OCI-LY1 (cell line): Measurements from ENCODE around the gene C20orf204.

Experiments used
- H2AFZ ChIP-seq: fragments of 200-600 bp; sonication (generic), shearing (Covaris generic); 2 replicates; pipeline ENCODE4 v1.6.0; 2014; ENCODE audit warnings: antibody characterized with exemption, mild to moderate bottlenecking, low read length
- H3F3A ChIP-seq: fragments of 200-600 bp; sonication (generic), shearing (Covaris generic); 2 replicates; pipeline ENCODE4 v1.6.0; 2014; ENCODE audit warnings: mild to moderate bottlenecking, antibody characterized with exemption, low read length, moderate library complexity; ENCODE audit not compliant: insufficient read depth
- H3K27ac ChIP-seq: fragments of 200-600 bp; sonication (generic); 2 replicates; pipeline ENCODE4 v1.5.1; 2014; ENCODE audit warnings: low read length, mixed run types, mild to moderate bottlenecking, low read depth; ENCODE audit not compliant: poor library complexity, severe bottlenecking
- H3K27me3 ChIP-seq: fragments of 200-600 bp; sonication (generic); 2 replicates; pipeline ENCODE4 v1.6.0; 2014; ENCODE audit warnings: antibody characterized with exemption, mild to moderate bottlenecking, low read length, moderate library complexity; ENCODE audit not compliant: insufficient read depth
- H3K36me3 ChIP-seq: fragments of 200-600 bp; sonication (generic); 2 replicates; pipeline ENCODE4 v1.6.1; 2014; ENCODE audit warnings: mild to moderate bottlenecking, antibody characterized with exemption, low read length, moderate library complexity, mixed read lengths; ENCODE audit not compliant: insufficient read depth
- H3K4me1 ChIP-seq: fragments of 200-600 bp; sonication (generic); 2 replicates; pipeline ENCODE4 v1.5.1; 2014; ENCODE audit warnings: mild to moderate bottlenecking, low read length, moderate library complexity; ENCODE audit not compliant: insufficient read depth, severe bottlenecking
- H3K4me2 ChIP-seq: fragments of 200-600 bp; sonication (generic), shearing (Covaris generic); 2 replicates; pipeline ENCODE4 v1.6.1; 2014; ENCODE audit warnings: low read length
- H3K4me3 ChIP-seq: fragments of 200-600 bp; sonication (generic); 2 replicates; pipeline ENCODE4 v1.5.1; 2014; ENCODE audit warnings: low read length, low read depth, mild to moderate bottlenecking, mixed read lengths; ENCODE audit not compliant: poor library complexity, severe bottlenecking
- H3K79me2 ChIP-seq: fragments of 200-600 bp; shearing (Covaris generic); 2 replicates; pipeline ENCODE4 v1.6.1; 2016; ENCODE audit warnings: mixed run types, low read length, mixed read lengths; ENCODE audit not compliant: insufficient read depth
- H3K9ac ChIP-seq: fragments of 200-600 bp; sonication (generic), shearing (Covaris generic); 2 replicates; pipeline ENCODE4 v1.6.1; 2014; ENCODE audit warnings: mild to moderate bottlenecking, low read length, mixed read lengths
- H3K9me2 ChIP-seq: fragments of 200-600 bp; sonication (generic), shearing (Covaris generic); 2 replicates; pipeline ENCODE4 v1.6.1; 2014; ENCODE audit warnings: low read depth, mild to moderate bottlenecking, low read length, mixed read lengths
- H3K9me3 ChIP-seq: fragments of 200-600 bp; shearing (Covaris generic); 2 replicates; pipeline ENCODE4 v1.6.1; 2014; ENCODE audit warnings: low read length, mixed read lengths
- H4K20me1 ChIP-seq: fragments of 200-600 bp; sonication (generic), shearing (Covaris generic); 2 replicates; pipeline ENCODE4 v1.6.0; 2016; ENCODE audit warnings: mild to moderate bottlenecking, low read length; ENCODE audit not compliant: insufficient read depth
- CTCF ChIP-seq: fragments of 200-600 bp; sonication (generic), shearing (Covaris generic); IDR thresholded peaks from 2 replicates; pipeline ENCODE4 v1.5.1; 2017; ENCODE audit warnings: mild to moderate bottlenecking, antibody characterized with exemption, low read length, moderate library complexity, mixed read lengths
- EZH2 ChIP-seq: fragments of 200-600 bp; sonication (generic), shearing (Covaris generic); IDR thresholded peaks from 2 replicates; pipeline ENCODE4 v1.8.0; 2017; ENCODE audit warnings: borderline replicate concordance, mixed run types, mild to moderate bottlenecking, antibody characterized with exemption, low read length, moderate library complexity, mixed read lengths

The C20orf204 gene

GRCh38 chr20:64037498-64038213, 1.7 kb downstream of the C20orf204 start:
- Histone ChIP-seq H3K9me2 (no peaks in the 10 kb centered on the region), H3K27me3 (0 out of 2 replicates have a peak, but pooled peaks cover 6% of the 10 kb centered on the region), H3K79me2 (no peaks in the 10 kb centered on the region), H2AFZ (no peak overlapping the region), H3K36me3 (peaks cover 18% of the 10 kb centered on the region), H3F3A (no peaks in the 10 kb centered on the region), H3K4me1 (peaks cover 22% of the 10 kb centered on the region), H3K4me2 (peak overlapping the region; percentile 13; the same call in 1 of the 2 replicates), H3K27ac (no peak overlapping the region), H4K20me1 (no peaks in the 10 kb centered on the region), H3K9me3 (no peaks in the 10 kb centered on the region), H3K4me3 (no peak overlapping the region), H3K9ac (no peak overlapping the region)
- no peak for TF ChIP-seq CTCF

GRCh38 chr20:64038224-64038564, 2.2 kb downstream of the C20orf204 start:
- no peak overlapping the region for H2AFZ ChIP-seq
- no peaks in the 10 kb centered on the region for H4K20me1 ChIP-seq
- 0 out of 2 replicates have a peak, but pooled peaks cover 6% of the 10 kb centered on the region for H3K27me3 ChIP-seq
- no peaks in the 10 kb centered on the region for H3K9me3 ChIP-seq
- H3K36me3 ChIP-seq = peaks cover 18% of the 10 kb centered on the region
- H3K9me2 ChIP-seq = no peaks in the 10 kb centered on the region
- H3K9ac ChIP-seq = no peak overlapping the region
- TF ChIP-seq CTCF (no peak), EZH2 (no peak)
- no peak overlapping the region for H3K27ac ChIP-seq
- no peaks in the 10 kb centered on the region for H3F3A ChIP-seq
- H3K79me2 ChIP-seq = no peaks in the 10 kb centered on the region
- H3K4me1 ChIP-seq = peaks cover 22% of the 10 kb centered on the region
- H3K4me3 ChIP-seq = peak overlapping the region; percentile 57
- peak overlapping the region; percentile 76 for H3K4me2 ChIP-seq

GRCh38 chr20:64038565-64039292, 2.7 kb downstream of the C20orf204 start:
- Histone ChIP-seq H3K4me2 (peak overlapping the region; percentile 76), H3K9ac (peak overlapping the region; percentile 31; the same call in 1 of the 2 replicates), H4K20me1 (no peaks in the 10 kb centered on the region), H3K79me2 (no peaks in the 10 kb centered on the region), H3K9me2 (no peaks in the 10 kb centered on the region), H3K36me3 (peaks cover 17% of the 10 kb centered on the region), H3K27ac (no peak overlapping the region), H3K4me1 (peaks cover 22% of the 10 kb centered on the region), H3F3A (no peaks in the 10 kb centered on the region), H3K4me3 (peak overlapping the region; percentile 57), H3K9me3 (no peaks in the 10 kb centered on the region), H3K27me3 (0 out of 2 replicates have a peak, but pooled peaks cover 6% of the 10 kb centered on the region), H2AFZ (no peak overlapping the region)
- no peak for TF ChIP-seq EZH2
- peak; percentile 49 for TF ChIP-seq CTCF
